Left lung (tissue), 10 donors: ENCODE measurements around the gene DSCAML1. TPM values are rescaled to one million over a fixed set of nuclear protein-coding genes. Genes with fewer than 3 reads are reported as not detected.

Experiments
- ATAC-seq: fragments of 200-7000 bp; cut with Tn5 transposase; one replicate; pipeline ENCODE4 v1.9.1; 2020; ENCODE audit warnings: moderate library complexity
- DNase-seq, 4 donors: peaks; one replicate each; pipeline ENCODE4 v3.0.0-alpha.2; 2013 to 2020
- H3K27ac ChIP-seq, 2 donors: fragments of 200-600 bp; sonication (generic) in 1 of 2; one replicate each; pipeline versions ENCODE4 v1.5.0 to v1.8.0; 2020 to 2021
- H3K27me3 ChIP-seq, 2 donors: fragments of 200-600 bp; sonication (generic) in 1 of 2; one replicate each; pipeline versions ENCODE4 v1.5.0 to v1.8.0; 2020 to 2021
- H3K36me3 ChIP-seq, 2 donors: fragments of 200-600 bp; sonication (generic) in 1 of 2; one replicate each; pipeline versions ENCODE4 v1.5.0 to v1.8.0; 2020 to 2021
- H3K4me1 ChIP-seq, 2 donors: fragments of 200-600 bp; one replicate each; pipeline ENCODE4 v1.8.0; 2021
- H3K4me3 ChIP-seq, 2 donors: fragments of 200-600 bp; sonication (generic) in 1 of 2; one replicate each; pipeline versions ENCODE4 v1.5.0 to v1.8.0; 2020 to 2021; ENCODE audit warnings: mild to moderate bottlenecking in 1 of 2
- H3K9me3 ChIP-seq, 2 donors: fragments of 200-600 bp; sonication (generic) in 1 of 2; one replicate each; pipeline versions ENCODE4 v1.5.0 to v1.8.0; 2020 to 2021
- CTCF ChIP-seq, 2 donors: fragments of 200-600 bp; sonication (generic) in 1 of 2; IDR thresholded peaks; one replicate each; pipeline versions ENCODE4 v1.5.0 to v1.8.0; 2021; ENCODE audit warnings: antibody characterized with exemption in 2 of 2
- intact Hi-C, 2 donors: fragments of 100-400 bp; cut with DNase I; formaldehyde crosslinking; loops; one replicate each; pipeline versions ENCODE4 v1.11.2 to v1.14.2; 2022
- polyA plus RNA-seq, 6 donors: library from polyadenylated mRNA; unstranded; fragments of 120-200 nt; gene quantifications; one replicate each; pipeline ENCODE4 v1.2.1, GENCODE V29; 2013; ENCODE audit not compliant: insufficient read length in 6 of 6
- total RNA-seq, 2 donors: library from RNA; stranded (reverse); fragmentation: NEBNext Ultra II Directional; extraction: Animal tissue kit (Norgen Biotek cat#: 25700); gene quantifications; one replicate each; pipeline ENCODE4 v1.2.1, GENCODE V29; 2021
- donor health status: DM: no; HTN: yes; CAD: no.
- donor health status: DM: no; HTN: no; CAD: no.

Gene DSCAML1
- total and polyA plus RNA-seq, 8 donors: 0.35 to 1.8 (median 1.2) TPM

- Histone ChIP-seq H3K9me3 (no peaks in the 10 kb centered on the region), H3K27ac (no peak overlapping the region), H3K4me1 (peaks cover 0 to 2% of the 10 kb centered on the region in 2 donors), H3K27me3 (no peaks in the 10 kb centered on the region), H3K4me3 (no peak overlapping the region), H3K36me3 (no peaks in the 10 kb centered on the region)
- DNase-seq: no peak
- intact Hi-C loops: no loop called here
- TF ChIP-seq CTCF (IDR thresholded peaks at IDR 0.05): no peak
- no peak for ATAC-seq
Observed at GRCh38 chr11:117720061-117720511, 76.9 kb downstream of the DSCAML1 start.

- ATAC-seq (no peak), DNase-seq (no peak)
- Histone ChIP-seq H3K9me3 (no peaks in the 10 kb centered on the region), H3K4me1 (peaks cover 0 to 2% of the 10 kb centered on the region in 2 donors), H3K27ac (no peak overlapping the region), H3K27me3 (no peaks in the 10 kb centered on the region), H3K36me3 (no peaks in the 10 kb centered on the region), H3K4me3 (no peak overlapping the region)
- intact Hi-C loops: no loop called here
- no peak for TF ChIP-seq CTCF (IDR thresholded peaks at IDR 0.05)
Observed at GRCh38 chr11:117719480-117719879, 77.5 kb downstream of the DSCAML1 start.

- no peaks in the 10 kb centered on the region for H3K27me3 ChIP-seq
- peaks cover 0 to 2% of the 10 kb centered on the region in 2 donors for H3K4me1 ChIP-seq
- TF ChIP-seq CTCF (IDR thresholded peaks at IDR 0.05): no peak
- ATAC-seq (peak; percentile 88), DNase-seq (peak in 3 of 4 donors; percentile 53 to 83 (median 66))
- H3K27ac ChIP-seq: no peak overlapping the region
- intact Hi-C loops: no loop called here
- H3K36me3 ChIP-seq: no peaks in the 10 kb centered on the region
- H3K9me3 ChIP-seq: no peaks in the 10 kb centered on the region
- H3K4me3 ChIP-seq: no peak overlapping the region
Observed at GRCh38 chr11:117717485-117718314, 79.3 kb downstream of the DSCAML1 start.

GRCh38 chr11:117716521-117717440 lies 80.2 kb downstream of the DSCAML1 start:
- H3K27ac ChIP-seq: no peak overlapping the region
- no peak overlapping the region for H3K4me3 ChIP-seq
- TF ChIP-seq CTCF (IDR thresholded peaks at IDR 0.05): no peak
- H3K27me3 ChIP-seq: no peaks in the 10 kb centered on the region
- ATAC-seq (no peak), DNase-seq (no peak)
- H3K36me3 ChIP-seq: no peaks in the 10 kb centered on the region
- no peaks in the 10 kb centered on the region for H3K9me3 ChIP-seq
- peaks cover 0 to 2% of the 10 kb centered on the region in 2 donors for H3K4me1 ChIP-seq
- intact Hi-C loops: no loop called here

- TF ChIP-seq CTCF (IDR thresholded peaks at IDR 0.05): no peak
- ATAC-seq (no peak), DNase-seq (no peak)
- Histone ChIP-seq H3K27me3 (no peaks in the 10 kb centered on the region), H3K36me3 (no peaks in the 10 kb centered on the region), H3K4me1 (peaks cover 0 to 2% of the 10 kb centered on the region in 2 donors), H3K9me3 (no peaks in the 10 kb centered on the region), H3K27ac (no peak overlapping the region), H3K4me3 (no peak overlapping the region)
- intact Hi-C loops: no loop called here
Observed at GRCh38 chr11:117715801-117716200, 81.2 kb downstream of the DSCAML1 start.
